Measurements from ENCODE around the gene AGAP3. TPM values are rescaled to one million over a fixed set of nuclear protein-coding genes. Genes with fewer than 3 reads are reported as not detected.

The AGAP3 gene
- polyA plus RNA-seq, 3 donors = 6.4 to 133 (median 6.8) TPM

DNA sequence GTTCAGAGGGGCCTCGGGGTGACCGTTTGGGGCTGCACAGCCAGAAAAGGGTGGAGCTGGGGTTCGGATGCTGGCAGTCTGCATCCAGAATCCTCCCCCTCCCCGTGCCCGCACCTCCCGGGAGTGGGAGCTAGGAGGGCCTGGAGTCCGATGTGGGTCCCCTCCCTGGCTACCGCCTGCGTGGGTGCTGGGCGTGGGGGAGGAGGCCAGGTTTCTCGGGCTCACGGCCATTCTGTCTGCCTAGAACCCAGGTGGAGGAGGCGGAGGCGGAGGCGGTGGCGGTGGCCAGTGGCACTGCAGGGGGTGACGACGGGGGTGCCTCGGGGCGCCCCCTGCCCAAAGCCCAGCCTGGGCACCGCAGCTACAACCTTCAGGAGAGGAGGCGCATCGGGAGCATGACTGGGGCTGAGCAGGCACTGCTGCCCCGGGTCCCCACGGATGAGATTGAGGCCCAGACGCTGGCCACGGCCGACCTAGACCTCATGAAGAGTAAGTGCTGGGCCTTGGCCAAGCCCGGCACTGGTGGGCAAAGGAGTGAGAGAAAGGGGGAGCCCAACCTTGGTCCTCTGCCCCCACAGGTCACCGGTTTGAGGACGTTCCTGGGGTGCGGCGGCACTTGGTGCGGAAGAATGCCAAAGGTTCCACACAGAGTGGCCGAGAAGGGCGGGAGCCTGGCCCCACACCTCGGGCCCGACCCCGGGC is 19.9 kb upstream of the AGAP3 start:
- TF ChIP-seq, protein P1, sequence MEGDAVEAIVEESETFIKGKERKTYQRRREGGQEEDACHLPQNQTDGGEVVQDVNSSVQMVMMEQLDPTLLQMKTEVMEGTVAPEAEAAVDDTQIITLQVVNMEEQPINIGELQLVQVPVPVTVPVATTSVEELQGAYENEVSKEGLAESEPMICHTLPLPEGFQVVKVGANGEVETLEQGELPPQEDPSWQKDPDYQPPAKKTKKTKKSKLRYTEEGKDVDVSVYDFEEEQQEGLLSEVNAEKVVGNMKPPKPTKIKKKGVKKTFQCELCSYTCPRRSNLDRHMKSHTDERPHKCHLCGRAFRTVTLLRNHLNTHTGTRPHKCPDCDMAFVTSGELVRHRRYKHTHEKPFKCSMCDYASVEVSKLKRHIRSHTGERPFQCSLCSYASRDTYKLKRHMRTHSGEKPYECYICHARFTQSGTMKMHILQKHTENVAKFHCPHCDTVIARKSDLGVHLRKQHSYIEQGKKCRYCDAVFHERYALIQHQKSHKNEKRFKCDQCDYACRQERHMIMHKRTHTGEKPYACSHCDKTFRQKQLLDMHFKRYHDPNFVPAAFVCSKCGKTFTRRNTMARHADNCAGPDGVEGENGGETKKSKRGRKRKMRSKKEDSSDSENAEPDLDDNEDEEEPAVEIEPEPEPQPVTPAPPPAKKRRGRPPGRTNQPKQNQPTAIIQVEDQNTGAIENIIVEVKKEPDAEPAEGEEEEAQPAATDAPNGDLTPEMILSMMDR (IDR thresholded peaks at IDR 0.05) = no peak

DNA sequence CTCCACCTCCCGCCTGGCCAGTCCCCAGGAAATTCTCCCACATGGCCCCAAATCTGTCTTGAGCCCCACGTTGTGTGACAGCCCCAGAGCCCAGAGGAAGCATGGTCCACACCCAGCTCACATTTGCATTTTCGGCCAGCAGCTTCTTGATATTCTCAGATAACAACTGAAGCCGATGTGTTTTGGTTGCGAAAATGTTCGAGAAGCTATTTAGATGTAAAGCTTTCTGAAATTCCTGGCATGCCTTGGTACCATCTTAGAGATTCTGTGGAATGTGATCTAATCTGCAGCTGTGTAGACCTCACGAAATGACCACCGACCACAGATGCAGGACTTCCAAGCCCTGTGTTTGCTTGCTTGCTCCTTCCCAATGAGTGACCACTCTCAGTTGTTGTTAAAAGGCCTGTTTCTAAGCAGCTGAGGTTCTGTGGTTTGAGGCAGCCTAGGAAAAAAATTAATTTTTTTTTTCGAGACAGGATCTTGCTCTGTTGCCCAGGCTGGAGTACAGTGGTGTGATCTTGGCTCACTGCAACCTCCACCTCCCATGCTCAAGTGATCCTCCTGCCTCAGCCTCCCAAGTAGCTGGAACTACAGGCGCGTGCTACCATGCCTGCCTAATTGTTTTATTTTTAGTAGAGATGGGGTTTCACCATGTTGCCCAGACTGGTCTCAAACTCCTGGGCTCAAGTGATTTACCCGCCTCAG is 18.1 kb upstream of the AGAP3 start:
- H3K4me1 ChIP-seq (ENCODE audit: control insufficient read depth in 1 of 2, insufficient read depth in 2 of 2, low read length in 2 of 2) = no peaks in the 10 kb centered on the region
- no peak overlapping the region for H2AFZ ChIP-seq (ENCODE audit: insufficient read depth, low read depth, low read length, poor library complexity, severe bottlenecking)
- WGBS (ENCODE audit: insufficient coverage) = 94% methylated on average over 9 of the region's 12 CpGs
- Mint-ChIP-seq H3K27me3 (ENCODE audit: low read depth in 3 of 3) (no peaks in the 10 kb centered on the region), H3K4me3 (no peak overlapping the region), H3K4me1 (no peaks in the 10 kb centered on the region), H3K27ac (peak overlapping the region in 1 of 7 donors; percentile 63), H3K36me3 (peaks cover 61 to 93% of the 10 kb centered on the region in 2 donors), H3K9me3 (peaks cover 0 to 3% (median 0%) of the 10 kb centered on the region in 7 donors)
- H3K27me3 ChIP-seq (ENCODE audit: control insufficient read depth in 2 of 2, insufficient read depth in 2 of 2, low read length in 2 of 2) = no peaks in the 10 kb centered on the region
- DNase-seq = no peak
- H3K9me3 ChIP-seq (replicated peaks in 1 of 2; ENCODE audit: control insufficient read depth in 1 of 2, insufficient read depth in 1 of 2, low read length in 2 of 2) = no peaks in the 10 kb centered on the region
- intact Hi-C loops (cut with micrococcal nuclease) = no loop called here
- H3K27ac ChIP-seq (ENCODE audit: low read depth in 1 of 2, low read length in 2 of 2) = no peak overlapping the region
- H3K9ac ChIP-seq (ENCODE audit: insufficient read depth, low read length, poor library complexity, severe bottlenecking) = no peak overlapping the region
- peaks cover 87 to 97% of the 10 kb centered on the region in 2 donors for H3K36me3 ChIP-seq (replicated peaks in 1 of 2; ENCODE audit: control insufficient read depth in 1 of 2, insufficient read depth in 2 of 2, low read length in 2 of 2)
- H4K20me1 ChIP-seq (ENCODE audit: insufficient read depth, low read length) = peaks cover 51% of the 10 kb centered on the region
- no peak overlapping the region for H3K4me2 ChIP-seq (replicated peaks; ENCODE audit: extremely low read depth, low read length, poor library complexity, severe bottlenecking)
- H3K79me2 ChIP-seq (ENCODE audit: insufficient read depth, low read length) = no peaks in the 10 kb centered on the region
- no peak overlapping the region for H3K4me3 ChIP-seq (replicated peaks in 1 of 3; ENCODE audit: low read depth in 2 of 3, low read length in 3 of 3)
- TF ChIP-seq, protein P1 (IDR thresholded peaks at IDR 0.05) = no peak

More for the DNA sequence above, 19.9 kb upstream of the AGAP3 start:
- Histone ChIP-seq H4K20me1 (ENCODE audit: insufficient read depth, low read length) (peaks cover 69% of the 10 kb centered on the region), H3K79me2 (ENCODE audit: insufficient read depth, low read length) (peaks cover 10% of the 10 kb centered on the region), H3K9ac (ENCODE audit: insufficient read depth, low read length, poor library complexity, severe bottlenecking) (no peak overlapping the region), H3K4me2 (replicated peaks; ENCODE audit: extremely low read depth, low read length, poor library complexity, severe bottlenecking) (no peak overlapping the region), H3K4me3 (replicated peaks in 1 of 3; ENCODE audit: low read depth in 2 of 3, low read length in 3 of 3) (no peak overlapping the region), H3K36me3 (replicated peaks in 1 of 2; ENCODE audit: control insufficient read depth in 1 of 2, insufficient read depth in 2 of 2, low read length in 2 of 2) (peaks cover 78 to 95% of the 10 kb centered on the region in 2 donors), H3K27me3 (ENCODE audit: control insufficient read depth in 2 of 2, insufficient read depth in 2 of 2, low read length in 2 of 2) (no peaks in the 10 kb centered on the region), H3K27ac (ENCODE audit: low read depth in 1 of 2, low read length in 2 of 2) (no peak overlapping the region), H2AFZ (ENCODE audit: insufficient read depth, low read depth, low read length, poor library complexity, severe bottlenecking) (no peak overlapping the region), H3K4me1 (ENCODE audit: control insufficient read depth in 1 of 2, insufficient read depth in 2 of 2, low read length in 2 of 2) (no peaks in the 10 kb centered on the region), H3K9me3 (replicated peaks in 1 of 2; ENCODE audit: control insufficient read depth in 1 of 2, insufficient read depth in 1 of 2, low read length in 2 of 2) (no peaks in the 10 kb centered on the region)
- peaks cover 3% of the 10 kb centered on the region for H3K4me1 Mint-ChIP-seq
- intact Hi-C loops (cut with micrococcal nuclease) = no loop called here
- no peaks in the 10 kb centered on the region for H3K27me3 Mint-ChIP-seq (ENCODE audit: low read depth in 3 of 3)
- no peak for DNase-seq
- H3K36me3 Mint-ChIP-seq = peaks cover 57 to 88% of the 10 kb centered on the region in 2 donors
- H3K4me3 Mint-ChIP-seq = no peak overlapping the region
- WGBS (ENCODE audit: insufficient coverage) = 98% methylated on average over 34 of the region's 39 CpGs
- peaks cover 0 to 3% (median 0%) of the 10 kb centered on the region in 7 donors for H3K9me3 Mint-ChIP-seq
- no peak overlapping the region for H3K27ac Mint-ChIP-seq

Measured in CD14-positive monocyte (primary cell).